ENCODE results near the gene ELF2.

- no peak for TF ChIP-seq CTCF (IDR thresholded peaks at IDR 0.05)
- TF ChIP-seq POLR2A (IDR thresholded peaks at IDR 0.05), result no peak
These were observed 129.0 kb downstream of the ELF2 start for GRCh38 chr4:139048026-139048425.

Measured in heart left ventricle (tissue), 13 donors.